PC-3 (cell line): ENCODE results near the gene DSCAM. TPM values are rescaled to one million over a fixed set of nuclear protein-coding genes. Genes with fewer than 3 reads are reported as not detected.

Source experiments
- ATAC-seq: fragments of 200-7000 bp; cut with Tn5 transposase; 2 replicates; pipeline ENCODE4 v1.9.1; 2020; ENCODE audit warnings: mild to moderate bottlenecking, moderate library complexity
- BruUV-seq: library from RNA; stranded (reverse); fragments of 400-500 nt; replicated peaks from 2 replicates; lab custom pipeline; 2021; lab: Mats Ljungman, UMichigan
- CTCF ChIA-PET: fragments of 300-600 bp; sonication (Branson Sonifier 250); formaldehyde crosslinking; loops from one replicate; lab custom pipeline; 2022; ENCODE audit warnings: antibody characterized with exemption; lab: Charles Lee
- POLR2A ChIA-PET: fragments of 300-600 bp; sonication (Branson Sonifier 250); formaldehyde crosslinking; loops from one replicate; lab custom pipeline; 2022; ENCODE audit warnings: antibody characterized with exemption; ENCODE audit not compliant: unreplicated experiment; lab: Charles Lee
- DNase-seq: peaks from one replicate; pipeline ENCODE4 v3.0.0-alpha.2; 2015
- H2AFZ ChIP-seq: fragments of 300-600 bp; sonication (generic); 2 replicates; pipeline ENCODE4 v1.6.0; 2016; ENCODE audit warnings: antibody characterized with exemption, low read length
- H3F3A ChIP-seq: fragments of 300-600 bp; sonication (generic); one replicate; pipeline ENCODE4 v1.6.0; 2017; ENCODE audit warnings: antibody characterized with exemption, low read length, control low read depth, mild to moderate bottlenecking; ENCODE audit not compliant: unreplicated experiment
- H3K27ac ChIP-seq: fragments of 300-600 bp; sonication (generic); 2 replicates; pipeline ENCODE4 v1.5.1; 2016; ENCODE audit warnings: mild to moderate bottlenecking, low read length
- H3K27me3 ChIP-seq: fragments of 300-600 bp; sonication (generic); 2 replicates; pipeline ENCODE4 v1.6.1; 2016; ENCODE audit warnings: low read length, mixed read lengths
- H3K36me3 ChIP-seq: fragments of 300-600 bp; sonication (generic); 2 replicates; pipeline ENCODE4 v1.6.1; 2016; ENCODE audit warnings: low read depth, mixed run types, low read length, mixed read lengths
- H3K4me1 ChIP-seq: fragments of 300-600 bp; sonication (generic); 2 replicates; pipeline ENCODE4 v1.5.1; 2016; ENCODE audit warnings: low read length; ENCODE audit not compliant: insufficient read depth
- H3K4me2 ChIP-seq: fragments of 300-600 bp; sonication (generic); 2 replicates; pipeline ENCODE4 v1.6.0; 2016; ENCODE audit warnings: low read length
- H3K4me3 ChIP-seq: fragments of 300-600 bp; sonication (generic); 2 replicates; pipeline ENCODE4 v1.5.1; 2016; ENCODE audit warnings: mild to moderate bottlenecking, low read length, mixed read lengths
- H3K79me2 ChIP-seq: fragments of 300-600 bp; sonication (generic); 2 replicates; pipeline ENCODE4 v1.6.1; 2017; ENCODE audit warnings: low read length, mixed read lengths
- H3K9ac ChIP-seq: fragments of 300-600 bp; sonication (generic); 2 replicates; pipeline ENCODE4 v1.6.0; 2016; ENCODE audit warnings: mild to moderate bottlenecking, low read length
- H3K9me2 ChIP-seq: fragments of 300-600 bp; sonication (generic); replicated peaks from 2 replicates; pipeline ENCODE4 v1.6.1; 2016; ENCODE audit warnings: mixed run types, low read length, mixed read lengths
- H3K9me3 ChIP-seq: fragments of 300-600 bp; sonication (generic); 2 replicates; pipeline ENCODE4 v1.6.1; 2016; ENCODE audit warnings: low read length, mixed read lengths
- H4K20me1 ChIP-seq: fragments of 300-600 bp; sonication (generic); 2 replicates; pipeline ENCODE4 v1.6.1; 2016; ENCODE audit warnings: low read length, mixed read lengths
- EZH2 ChIP-seq: fragments of 300-600 bp; sonication (generic); IDR thresholded peaks from one replicate; pipeline ENCODE4 v1.6.1; 2017; ENCODE audit warnings: antibody characterized with exemption, mild to moderate bottlenecking, low read length; ENCODE audit not compliant: unreplicated experiment
- EZH2phosphoT487 ChIP-seq: fragments of 300-600 bp; sonication (generic); IDR thresholded peaks from 2 replicates; pipeline ENCODE4 v1.6.1; 2018; ENCODE audit warnings: mild to moderate bottlenecking, antibody characterized with exemption, low read length, borderline replicate concordance
- intact Hi-C: fragments of 100-400 bp; cut with micrococcal nuclease; formaldehyde crosslinking; loops from 2 replicates; pipeline ENCODE4 v1.9.0; 2023
- total RNA-seq: library from RNA; depleted of rRNA; stranded (reverse); fragments of >200 nt; gene quantifications from 2 replicates; pipeline ENCODE4 v1.2.3, GENCODE V29; 2014
- TF ChIP-seq, protein P1 (sequence below): fragments of 300-600 bp; sonication (generic); conservative IDR thresholded peaks from 2 replicates; pipeline ENCODE4 v1.5.1; 2017; ENCODE audit warnings: antibody characterized with exemption, low read depth, mild to moderate bottlenecking, low read length

Gene DSCAM
- total RNA-seq, 1 experiment from 2014 or later = not detected

DNA sequence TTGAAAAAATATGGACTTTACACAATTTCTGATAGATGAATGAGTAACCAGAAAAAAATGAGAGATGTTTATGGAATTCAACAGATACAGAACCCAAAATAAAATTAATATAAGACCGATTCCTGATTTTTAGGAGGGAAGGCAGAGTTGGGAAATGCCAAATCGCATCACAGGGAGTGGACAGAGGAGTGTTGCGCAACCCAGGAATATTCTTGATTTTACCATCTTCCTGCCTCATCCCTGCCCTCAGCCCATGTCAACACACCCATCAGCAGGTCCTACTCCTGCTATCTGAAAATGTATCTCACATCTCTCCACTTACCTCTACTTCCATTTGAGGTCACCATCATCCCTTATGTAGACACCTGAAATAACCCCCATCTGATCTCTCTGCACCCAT is 221.0 kb downstream of the DSCAM start:
- Histone ChIP-seq H3K4me1 (no peaks in the 10 kb centered on the region), H2AFZ (no peak overlapping the region), H4K20me1 (no peaks in the 10 kb centered on the region), H3K79me2 (no peaks in the 10 kb centered on the region), H3K9me3 (peaks cover 45% of the 10 kb centered on the region), H3K4me2 (no peak overlapping the region), H3K4me3 (no peak overlapping the region), H3K9me2 (no peaks in the 10 kb centered on the region), H3K27ac (no peak overlapping the region), H3K36me3 (no peaks in the 10 kb centered on the region), H3K27me3 (no peaks in the 10 kb centered on the region), H3K9ac (no peak overlapping the region), H3F3A (no peaks in the 10 kb centered on the region)
- TF ChIP-seq, protein P1, sequence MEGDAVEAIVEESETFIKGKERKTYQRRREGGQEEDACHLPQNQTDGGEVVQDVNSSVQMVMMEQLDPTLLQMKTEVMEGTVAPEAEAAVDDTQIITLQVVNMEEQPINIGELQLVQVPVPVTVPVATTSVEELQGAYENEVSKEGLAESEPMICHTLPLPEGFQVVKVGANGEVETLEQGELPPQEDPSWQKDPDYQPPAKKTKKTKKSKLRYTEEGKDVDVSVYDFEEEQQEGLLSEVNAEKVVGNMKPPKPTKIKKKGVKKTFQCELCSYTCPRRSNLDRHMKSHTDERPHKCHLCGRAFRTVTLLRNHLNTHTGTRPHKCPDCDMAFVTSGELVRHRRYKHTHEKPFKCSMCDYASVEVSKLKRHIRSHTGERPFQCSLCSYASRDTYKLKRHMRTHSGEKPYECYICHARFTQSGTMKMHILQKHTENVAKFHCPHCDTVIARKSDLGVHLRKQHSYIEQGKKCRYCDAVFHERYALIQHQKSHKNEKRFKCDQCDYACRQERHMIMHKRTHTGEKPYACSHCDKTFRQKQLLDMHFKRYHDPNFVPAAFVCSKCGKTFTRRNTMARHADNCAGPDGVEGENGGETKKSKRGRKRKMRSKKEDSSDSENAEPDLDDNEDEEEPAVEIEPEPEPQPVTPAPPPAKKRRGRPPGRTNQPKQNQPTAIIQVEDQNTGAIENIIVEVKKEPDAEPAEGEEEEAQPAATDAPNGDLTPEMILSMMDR = no peak
- no peak for TF ChIP-seq EZH2phosphoT487
- TF ChIP-seq EZH2 = no peak
- ChIA-PET CTCF (no interaction called here), POLR2A (no interaction called here)
- DNase-seq = no peak
- ATAC-seq = no peak
- no TSS peak for BruUV-seq
- intact Hi-C loops = no loop called here

DNA sequence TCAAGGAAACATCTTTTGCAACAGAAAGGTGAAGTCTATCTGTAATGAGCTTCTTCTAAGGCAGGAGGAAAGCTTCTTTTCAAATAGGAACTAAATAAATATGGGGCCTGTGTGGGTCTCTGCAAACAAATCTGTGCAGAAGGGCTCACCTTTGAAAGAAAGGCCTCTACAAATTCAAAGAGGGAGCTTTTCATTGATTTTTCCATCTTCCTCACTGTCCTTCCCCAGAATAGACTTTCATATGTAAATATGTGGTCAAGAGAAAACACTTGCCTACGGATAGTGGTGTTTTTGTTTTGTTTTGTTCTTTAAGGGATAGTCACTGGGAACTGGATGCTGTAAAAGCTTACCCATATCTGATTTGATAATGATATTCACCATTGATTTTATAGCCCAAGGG is 223.4 kb downstream of the DSCAM start:
- Histone ChIP-seq H3K9me2 (no peaks in the 10 kb centered on the region), H3K9ac (no peak overlapping the region), H2AFZ (no peak overlapping the region), H3K36me3 (no peaks in the 10 kb centered on the region), H3K4me3 (no peak overlapping the region), H3K4me2 (no peak overlapping the region), H3K27me3 (no peaks in the 10 kb centered on the region), H3K79me2 (no peaks in the 10 kb centered on the region), H3K9me3 (peaks cover 45% of the 10 kb centered on the region), H4K20me1 (no peaks in the 10 kb centered on the region), H3F3A (no peaks in the 10 kb centered on the region), H3K4me1 (no peaks in the 10 kb centered on the region), H3K27ac (no peak overlapping the region)
- TF ChIP-seq EZH2phosphoT487 = no peak
- ChIA-PET CTCF (no interaction called here), POLR2A (no interaction called here)
- BruUV-seq = no TSS peak
- DNase-seq (no peak), ATAC-seq (no peak)
- intact Hi-C loops = no loop called here

DNA sequence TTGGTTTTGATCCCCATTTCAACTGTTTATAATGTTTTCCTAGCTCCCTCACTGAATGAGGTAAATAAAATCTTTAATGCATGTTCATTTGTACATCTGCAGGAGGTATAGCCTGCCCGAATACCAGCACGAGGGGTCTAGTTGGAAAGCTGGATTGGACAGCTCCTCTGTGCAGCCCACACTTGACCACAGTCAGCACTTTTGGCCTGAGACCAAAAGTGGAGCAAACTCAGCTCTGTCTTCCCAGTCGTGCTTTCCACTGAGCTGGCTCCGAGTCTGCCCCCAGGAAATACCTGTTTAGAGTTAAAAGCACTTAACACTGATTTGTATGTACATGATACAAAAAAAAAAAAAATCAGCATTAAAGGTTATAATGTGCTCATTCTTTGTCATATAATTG is 224.4 kb downstream of the DSCAM start:
- no peak overlapping the region for H3K4me2 ChIP-seq
- no peaks in the 10 kb centered on the region for H3F3A ChIP-seq
- H2AFZ ChIP-seq = no peak overlapping the region
- H3K4me3 ChIP-seq = no peak overlapping the region
- intact Hi-C loops = no loop called here
- no peak overlapping the region for H3K9ac ChIP-seq
- no peak overlapping the region for H3K27ac ChIP-seq
- peaks cover 52% of the 10 kb centered on the region for H3K9me3 ChIP-seq
- ChIA-PET CTCF (no interaction called here), POLR2A (no interaction called here)
- H3K27me3 ChIP-seq = no peaks in the 10 kb centered on the region
- no peaks in the 10 kb centered on the region for H3K79me2 ChIP-seq
- H3K36me3 ChIP-seq = no peaks in the 10 kb centered on the region
- H3K9me2 ChIP-seq = no peaks in the 10 kb centered on the region
- no peaks in the 10 kb centered on the region for H3K4me1 ChIP-seq
- DNase-seq (no peak), ATAC-seq (no peak)
- TF ChIP-seq, protein P1 = no peak
- no peak for TF ChIP-seq EZH2
- no peak for TF ChIP-seq EZH2phosphoT487
- no TSS peak for BruUV-seq
- no peaks in the 10 kb centered on the region for H4K20me1 ChIP-seq
